ENCODE results near the gene RFC4. TPM values are rescaled to one million over a fixed set of nuclear protein-coding genes. Genes with fewer than 3 reads are reported as not detected.
A peak's percentile ranks its signal among the peaks of the same experiment; 100 is the strongest.

The RFC4 gene
- total RNA-seq, 1 experiment from 2014 or later = 167 TPM

- DNase-seq (ENCODE audit: low read depth) = no peak
Measured at GRCh38 chr3:186786922-186787321, 19.4 kb downstream of the RFC4 start.

DNA sequence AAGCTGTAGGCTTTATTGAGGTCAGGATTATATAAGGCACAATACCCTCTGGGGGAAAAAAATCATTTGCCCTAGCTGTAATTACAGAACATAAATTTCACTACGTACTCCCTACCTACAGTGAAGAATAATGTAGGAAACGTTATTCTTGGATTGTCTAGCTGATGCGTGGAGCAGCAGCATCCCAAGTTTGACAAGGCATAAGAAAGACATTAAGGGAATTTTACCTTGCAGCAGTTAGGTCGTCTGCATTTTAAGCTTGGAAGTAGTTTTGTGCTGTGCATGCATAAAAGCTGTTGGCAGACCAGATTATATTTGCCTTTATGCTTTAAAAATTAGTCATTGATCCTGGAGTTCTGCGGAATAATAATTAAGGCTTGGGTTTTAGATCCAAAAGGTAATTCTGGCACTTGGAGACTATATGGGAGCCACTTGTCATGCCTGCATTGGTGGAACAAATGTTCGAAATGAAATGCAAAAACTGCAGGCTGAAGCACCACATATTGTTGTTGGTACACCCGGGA is 20.7 kb downstream of the RFC4 start:
- DNase-seq (ENCODE audit: low read depth) = no peak

- no peak for DNase-seq (ENCODE audit: low read depth)
Measured at GRCh38 chr3:186784820-186785494, 21.3 kb downstream of the RFC4 start.

DNA sequence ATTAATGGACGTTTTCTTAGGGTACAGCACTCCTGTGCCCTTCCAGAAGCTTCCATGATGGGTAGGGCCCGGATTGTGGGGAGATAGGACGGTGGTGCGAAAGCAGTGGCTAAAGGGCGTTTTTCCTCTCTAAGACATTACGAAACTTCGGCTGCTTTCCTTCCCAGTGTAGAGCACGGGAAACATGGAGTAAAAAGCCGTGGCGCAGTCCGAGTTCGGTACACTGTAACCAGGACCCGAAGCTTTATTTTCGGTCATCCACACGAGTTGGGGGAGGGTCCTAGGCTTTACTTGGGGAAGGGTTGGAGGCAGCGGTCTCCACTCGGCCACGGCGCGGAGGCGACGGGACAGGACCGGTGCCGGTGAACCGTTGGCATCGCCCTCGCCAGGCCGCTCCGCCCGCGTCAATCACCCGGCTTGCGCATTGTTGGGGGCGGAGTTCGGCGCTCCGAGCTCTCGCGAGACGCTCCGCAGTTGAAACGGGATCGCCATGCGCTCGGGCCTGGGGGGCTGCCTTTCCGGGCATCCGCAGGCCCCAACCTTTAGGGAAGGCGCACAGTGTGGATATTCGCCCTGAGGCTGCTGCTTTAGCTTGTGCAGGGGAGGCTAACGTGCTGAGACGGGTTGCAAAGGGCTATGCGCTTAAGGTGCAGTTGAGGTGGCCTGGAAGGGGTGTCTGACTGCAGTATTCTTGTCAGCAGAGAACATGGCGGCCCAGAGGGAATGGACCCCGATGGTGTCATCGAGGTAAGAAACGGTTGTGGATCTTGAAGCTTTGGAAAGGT is 22.4 kb downstream of the RFC4 start:
- peak; percentile 82 for DNase-seq (ENCODE audit: low read depth)

- DNase-seq (ENCODE audit: low read depth) = peak; percentile 94
Measured at GRCh38 chr3:186783058-186783730, 23.1 kb downstream of the RFC4 start, which contains the start of gene EIF4A2. Gene EIF4A2, plus strand, starts transcription at chr3:186783577. Its CDS starts 34 bp downstream, at chr3:186783611.

DNA sequence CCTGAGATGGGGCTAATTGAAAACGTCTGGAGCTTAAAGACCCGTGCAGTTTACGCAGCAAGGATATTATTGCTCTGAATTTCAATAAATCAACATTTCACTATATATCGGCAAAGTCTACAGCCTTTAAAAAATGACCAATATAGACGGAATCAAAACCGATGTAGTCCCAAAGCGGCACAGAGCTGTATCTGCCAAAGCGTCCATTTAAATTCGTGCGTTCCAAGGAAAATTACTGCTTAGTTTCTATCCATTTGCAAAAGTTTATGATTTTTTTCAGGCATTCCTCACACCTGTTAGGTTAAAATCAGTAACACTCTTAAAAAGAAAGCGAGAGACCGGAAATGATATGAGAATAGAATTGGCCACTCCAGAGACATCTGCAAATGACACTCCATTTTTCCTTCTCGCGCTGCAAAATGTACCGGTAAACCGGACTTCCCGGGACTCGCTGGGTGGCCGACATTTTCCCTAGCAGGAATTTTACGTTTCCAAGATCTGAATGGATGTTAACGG is 23.7 kb downstream of the RFC4 start:
- DNase-seq (ENCODE audit: low read depth) = no peak

GRCh38 chr3:186779204-186779603 is 27.1 kb downstream of the RFC4 start:
- DNase-seq (ENCODE audit: low read depth) = no peak

DNA sequence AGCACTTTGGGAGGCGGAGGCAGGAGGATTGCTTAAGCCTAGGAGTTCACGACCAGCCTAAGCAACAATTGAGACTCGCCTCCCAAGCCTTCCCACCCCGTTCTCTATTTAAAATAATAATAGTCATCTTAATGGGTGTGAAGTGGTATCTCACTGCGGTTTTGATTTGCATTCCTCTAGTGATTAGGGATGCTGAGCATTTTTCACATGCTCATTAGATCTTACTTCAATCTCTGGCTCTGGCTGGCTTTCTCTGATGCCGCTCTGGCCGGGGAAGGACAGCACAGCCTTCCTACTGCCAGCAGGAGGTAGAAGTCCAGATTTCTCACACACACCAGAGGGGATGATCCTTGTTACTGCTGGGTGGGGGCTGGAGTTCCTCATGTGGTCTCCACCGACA is 30.3 kb downstream of the RFC4 start:
- DNase-seq (ENCODE audit: low read depth) = no peak

DNA sequence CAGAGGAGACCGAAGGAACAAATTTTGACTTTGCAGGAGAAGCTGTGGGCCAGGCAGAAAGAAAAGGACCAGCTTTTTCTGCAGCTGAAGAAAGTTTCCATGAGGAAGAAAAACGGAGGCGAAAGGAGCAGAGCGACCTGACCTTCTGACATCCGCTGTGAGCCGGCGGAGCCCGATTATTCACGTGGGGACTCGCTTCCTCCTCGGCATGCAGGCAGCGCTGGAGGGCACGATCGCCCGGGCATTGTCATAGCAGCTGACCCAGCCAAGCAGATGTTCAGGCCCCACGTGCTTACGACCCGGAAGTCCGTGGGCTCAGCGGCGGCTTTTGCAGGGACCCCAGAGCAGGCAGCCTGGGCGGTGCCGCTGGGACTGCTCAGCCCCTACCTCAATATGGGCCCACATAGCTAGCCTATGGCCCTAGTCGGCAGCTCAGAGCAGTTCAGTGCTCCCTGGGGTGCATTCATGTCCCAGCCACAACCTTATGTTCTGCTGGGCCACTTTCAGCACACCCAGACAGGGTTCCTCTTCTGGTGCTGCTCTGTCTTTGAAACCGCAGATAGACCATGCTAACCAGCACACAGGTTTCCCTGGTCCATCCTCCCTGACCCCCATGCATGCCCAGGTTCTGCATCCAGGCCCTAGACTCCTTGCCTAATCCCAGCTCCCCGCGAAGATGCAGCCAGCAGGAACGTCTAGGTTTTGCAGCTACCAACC is 33.4 kb downstream of the RFC4 start:
- DNase-seq (ENCODE audit: low read depth) = peak; percentile 27

GRCh38 chr3:186772281-186772694 is 34.0 kb downstream of the RFC4 start:
- no peak for DNase-seq (ENCODE audit: low read depth)

DNA sequence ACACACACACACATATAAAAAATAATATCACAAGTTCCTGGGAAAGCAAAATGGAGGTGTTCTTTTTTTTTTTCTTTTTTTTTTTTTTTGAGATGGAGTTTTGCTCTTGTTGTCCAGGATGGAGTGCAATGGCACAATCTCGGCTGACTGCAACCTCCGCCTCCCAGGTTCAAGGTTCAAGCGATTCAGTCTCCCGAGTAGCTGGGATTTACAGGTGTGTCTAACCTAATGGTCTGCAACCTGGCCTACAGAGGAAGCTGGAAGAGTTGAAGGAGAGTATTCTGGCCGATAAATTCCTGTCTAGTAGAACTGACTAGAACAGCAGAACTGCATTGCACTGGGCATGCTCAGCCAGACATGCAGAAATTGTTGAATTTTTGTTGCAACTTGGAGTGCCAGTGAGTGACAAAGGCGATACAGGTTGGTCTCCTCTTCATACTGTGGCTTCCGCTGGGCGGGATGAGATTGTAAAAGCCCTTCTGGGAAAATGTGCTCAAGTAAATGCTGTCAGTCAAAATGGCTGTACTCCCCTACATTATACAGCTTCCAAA is 45.3 kb downstream of the RFC4 start:
- DNase-seq (ENCODE audit: low read depth) = no peak

DNA sequence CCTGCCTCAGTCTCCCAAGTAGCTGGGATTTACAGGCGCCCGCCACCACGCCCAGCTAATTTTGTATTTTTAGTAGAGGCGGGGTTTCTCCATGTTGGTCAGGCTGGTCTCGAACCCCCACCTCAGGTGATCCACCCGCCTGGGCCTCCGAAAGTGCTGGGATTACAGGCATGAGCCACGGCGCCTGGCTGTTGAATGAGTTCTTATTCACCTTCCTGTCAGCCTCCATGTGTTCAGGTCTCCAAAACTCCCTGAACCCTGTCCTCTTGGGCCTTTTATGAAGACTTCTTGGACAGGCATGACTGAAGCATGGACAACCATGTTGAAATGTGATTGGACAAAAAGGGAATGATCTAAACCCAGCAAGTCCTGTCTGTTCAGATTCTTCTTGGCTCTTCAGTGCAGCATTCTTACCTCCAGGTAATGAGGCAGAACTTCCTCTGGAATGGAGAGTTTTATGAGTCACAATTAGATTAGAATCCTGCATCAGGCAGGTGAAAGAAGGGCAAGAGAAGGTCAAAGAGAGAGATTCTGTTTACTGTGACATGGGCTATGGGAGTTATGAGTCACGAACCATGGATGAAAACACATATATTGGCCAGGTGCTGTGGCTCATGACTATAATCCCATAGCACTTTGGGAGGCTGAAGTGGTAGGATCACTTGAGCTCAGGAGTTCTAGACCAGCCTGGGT is 46.0 kb downstream of the RFC4 start:
- peak; percentile 17 for DNase-seq (ENCODE audit: low read depth)

- no peak for DNase-seq (ENCODE audit: low read depth)
Measured at GRCh38 chr3:186759231-186759930, 46.9 kb downstream of the RFC4 start.

GRCh38 chr3:186757686-186758220 is 48.5 kb downstream of the RFC4 start:
- no peak for DNase-seq (ENCODE audit: low read depth)

GRCh38 chr3:186757214-186757613 is 49.1 kb downstream of the RFC4 start:
- no peak for DNase-seq (ENCODE audit: low read depth)

GRCh38 chr3:186754871-186755270 is 51.4 kb downstream of the RFC4 start:
- DNase-seq (ENCODE audit: low read depth) = no peak

GRCh38 chr3:186754006-186754405 is 52.3 kb downstream of the RFC4 start:
- DNase-seq (ENCODE audit: low read depth) = no peak

DNA sequence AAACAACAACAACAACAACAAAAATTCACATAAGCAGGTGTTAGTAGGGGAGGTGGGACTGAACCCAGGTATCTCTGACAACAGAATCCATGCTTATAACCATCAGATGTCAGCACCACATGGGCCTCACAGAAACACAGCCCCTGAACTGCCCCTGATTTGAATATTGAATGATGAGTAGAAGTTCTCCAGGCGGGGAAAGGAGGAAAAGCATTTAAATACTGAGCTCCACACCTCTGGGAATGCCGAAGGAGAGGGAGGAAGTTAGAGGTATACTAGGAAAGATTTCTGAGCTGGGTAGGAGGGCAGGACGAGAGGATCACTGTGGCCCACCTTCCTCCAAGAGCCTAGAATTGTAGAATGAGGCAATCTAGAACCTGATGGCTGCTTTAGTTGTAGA is 54.8 kb downstream of the RFC4 start:
- no peak for DNase-seq (ENCODE audit: low read depth)

GRCh38 chr3:186750316-186750715 is 56.0 kb downstream of the RFC4 start:
- no peak for DNase-seq (ENCODE audit: low read depth)

DNA sequence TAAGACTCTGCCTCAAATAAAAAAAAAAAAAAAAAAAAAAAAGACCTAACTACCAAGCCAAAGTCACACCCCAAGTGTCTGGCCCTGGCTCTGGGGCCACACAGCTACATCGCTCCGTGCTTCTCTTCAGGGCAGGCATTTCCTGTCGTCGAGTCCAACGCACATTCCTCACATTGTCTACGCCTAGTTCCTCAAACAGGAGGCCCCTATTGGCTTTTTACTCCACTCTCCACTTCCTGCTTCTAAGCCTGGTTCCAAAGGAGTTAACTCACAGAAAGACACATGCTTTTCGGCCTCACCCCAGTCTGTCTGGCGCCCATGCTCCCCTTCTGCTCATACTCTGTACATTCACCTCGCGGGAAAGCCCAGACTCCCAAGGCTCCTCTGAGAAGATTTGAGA is 60.3 kb downstream of the RFC4 start:
- DNase-seq (ENCODE audit: low read depth) = peak; percentile 77

All from Daoy (cell line).